IPS-NIHi11 (cell line): ENCODE measurements around the gene MYPOP.

Experiments
- DNase-seq: peaks from one replicate; pipeline ENCODE4 v3.0.0; 2012; ENCODE audit warnings: mixed read lengths, low spot score

The MYPOP gene

GRCh38 chr19:45901912-45902650 lies at the start of gene MYPOP:
TSS of gene MYPOP (minus strand) at chr19:45902613. CDS start at chr19:45901773, 840 bp downstream.
- DNase-seq, result peak; percentile 43

- no peak for DNase-seq
Measured at GRCh38 chr19:45947926-45948325, 45.5 kb upstream of the MYPOP start.

GRCh38 chr19:45940515-45940805 lies 38.0 kb upstream of the MYPOP start:
- DNase-seq, result no peak

GRCh38 chr19:45939792-45940514 lies 37.5 kb upstream of the MYPOP start:
- DNase-seq, result peak; percentile 67

- no peak for DNase-seq
Measured at GRCh38 chr19:45938733-45939319, 36.4 kb upstream of the MYPOP start.

GRCh38 chr19:45935267-45935666 lies 32.9 kb upstream of the MYPOP start:
- no peak for DNase-seq

- DNase-seq, result peak; percentile 30
Measured at GRCh38 chr19:45934551-45935230, 32.3 kb upstream of the MYPOP start.

GRCh38 chr19:45933759-45934158 lies 31.3 kb upstream of the MYPOP start:
- no peak for DNase-seq

GRCh38 chr19:45931055-45931454 lies 28.6 kb upstream of the MYPOP start:
- DNase-seq, result no peak

GRCh38 chr19:45929247-45929646 lies 26.8 kb upstream of the MYPOP start:
- DNase-seq, result no peak

GRCh38 chr19:45927565-45928261 lies 25.3 kb upstream of the MYPOP start:
- DNase-seq, result peak; percentile 98

- DNase-seq, result no peak
Measured at GRCh38 chr19:45924891-45925447, 22.6 kb upstream of the MYPOP start.

GRCh38 chr19:45922281-45922680 lies 19.9 kb upstream of the MYPOP start:
- DNase-seq, result peak; percentile 43

GRCh38 chr19:45920458-45920857 lies 18.0 kb upstream of the MYPOP start:
- DNase-seq, result no peak

- no peak for DNase-seq
Measured at GRCh38 chr19:45919678-45920077, 17.3 kb upstream of the MYPOP start.

- no peak for DNase-seq
Measured at GRCh38 chr19:45918721-45919120, 16.3 kb upstream of the MYPOP start.

- DNase-seq, result no peak
Measured at GRCh38 chr19:45917421-45918091, 15.1 kb upstream of the MYPOP start.

GRCh38 chr19:45913874-45914830 lies 11.7 kb upstream of the MYPOP start, which contains the start of gene NANOS2:
TSS of gene NANOS2 (minus strand) at chr19:45914778. CDS start at chr19:45914693, 85 bp downstream.
- peak; percentile 86 for DNase-seq

- DNase-seq, result no peak
Measured at GRCh38 chr19:45911291-45911690, 8.9 kb upstream of the MYPOP start.

- DNase-seq, result no peak
Measured at GRCh38 chr19:45908956-45909355, 6.5 kb upstream of the MYPOP start.
